Retina (tissue), 1 donor: Measurements from ENCODE around the gene FAM13C.
"Not testable (repeated sequence)": the region's sequence is repeated elsewhere in the genome, so short reads cannot be mapped to it uniquely, and the experiment has no call there.

Experiments used
- DNase-seq: peaks from one replicate; pipeline ENCODE4 v3.0.0-alpha.2; 2016

The FAM13C gene

GRCh38 chr10:59362144-59362958 lies at the start of gene FAM13C:
Gene FAM13C (minus strand): TSS chr10:59362549. CDS start chr10:59362460, 89 bp downstream.
- peak; percentile 93 for DNase-seq

GRCh38 chr10:59405235-59405634 lies 42.9 kb upstream of the FAM13C start:
- no peak for DNase-seq

GRCh38 chr10:59400214-59400613 lies 37.9 kb upstream of the FAM13C start:
- DNase-seq, result no peak

- not testable (repeated sequence) for DNase-seq
These were observed 37.0 kb upstream of the FAM13C start for GRCh38 chr10:59399329-59399728.

GRCh38 chr10:59397961-59398360 lies 35.6 kb upstream of the FAM13C start:
- DNase-seq, result no peak

- DNase-seq, result no peak
These were observed 33.6 kb upstream of the FAM13C start for GRCh38 chr10:59395984-59396383.

GRCh38 chr10:59393349-59393748 lies 31.0 kb upstream of the FAM13C start:
- no peak for DNase-seq

- no peak for DNase-seq
These were observed 28.7 kb upstream of the FAM13C start for GRCh38 chr10:59391060-59391459.

- DNase-seq, result no peak
These were observed 26.3 kb upstream of the FAM13C start for GRCh38 chr10:59388671-59388976.

- DNase-seq, result peak; percentile 25
These were observed 25.8 kb upstream of the FAM13C start for GRCh38 chr10:59387951-59388670.

GRCh38 chr10:59384761-59385160 lies 22.4 kb upstream of the FAM13C start:
- DNase-seq, result no peak

GRCh38 chr10:59383908-59384307 lies 21.6 kb upstream of the FAM13C start:
- no peak for DNase-seq

GRCh38 chr10:59383436-59383835 lies 21.1 kb upstream of the FAM13C start:
- no peak for DNase-seq

GRCh38 chr10:59382831-59383295 lies 20.5 kb upstream of the FAM13C start:
- DNase-seq, result no peak

GRCh38 chr10:59381687-59382086 lies 19.3 kb upstream of the FAM13C start:
- no peak for DNase-seq

- DNase-seq, result no peak
These were observed 14.5 kb upstream of the FAM13C start for GRCh38 chr10:59376846-59377245.

GRCh38 chr10:59375990-59376389 lies 13.6 kb upstream of the FAM13C start:
- no peak for DNase-seq

GRCh38 chr10:59374916-59375315 lies 12.6 kb upstream of the FAM13C start:
- no peak for DNase-seq

- DNase-seq, result no peak
These were observed 10.7 kb upstream of the FAM13C start for GRCh38 chr10:59373071-59373470.

- DNase-seq, result no peak
These were observed 10.2 kb upstream of the FAM13C start for GRCh38 chr10:59372543-59372942.

GRCh38 chr10:59366290-59366689 lies 3.9 kb upstream of the FAM13C start:
- no peak for DNase-seq

- DNase-seq, result no peak
These were observed 1.2 kb upstream of the FAM13C start for GRCh38 chr10:59363446-59363958.

GRCh38 chr10:59362959-59363381 lies 621 bp upstream of the FAM13C start:
- peak; percentile 82 for DNase-seq

GRCh38 chr10:59361663-59362143 lies 646 bp downstream of the FAM13C start:
- no peak for DNase-seq
